ENCODE data around the gene MRC1.

Gene MRC1

GRCh38 chr10:17795813-17796594 lies 13.1 kb upstream of the MRC1 start:
- no peak for DNase-seq (ENCODE audit: low read depth)

- DNase-seq (ENCODE audit: low read depth): no peak
Observed at GRCh38 chr10:17801507-17801906, 7.6 kb upstream of the MRC1 start.

GRCh38 chr10:17802350-17802749 lies 6.8 kb upstream of the MRC1 start:
- DNase-seq (ENCODE audit: low read depth): no peak

- no peak for DNase-seq (ENCODE audit: low read depth)
Observed at GRCh38 chr10:17802976-17803375, 6.2 kb upstream of the MRC1 start.

- DNase-seq (ENCODE audit: low read depth): no peak
Observed at GRCh38 chr10:17805330-17805729, 3.8 kb upstream of the MRC1 start.

- DNase-seq (ENCODE audit: low read depth): no peak
Observed at GRCh38 chr10:17805921-17806577, 3.1 kb upstream of the MRC1 start.

GRCh38 chr10:17811146-17811865 lies 2.2 kb downstream of the MRC1 start:
- no peak for DNase-seq (ENCODE audit: low read depth)

- no peak for DNase-seq (ENCODE audit: low read depth)
Observed at GRCh38 chr10:17814973-17815372, 5.8 kb downstream of the MRC1 start.

GRCh38 chr10:17816199-17816598 lies 7.1 kb downstream of the MRC1 start:
- DNase-seq (ENCODE audit: low read depth): no peak

- DNase-seq (ENCODE audit: low read depth): no peak
Observed at GRCh38 chr10:17817316-17817715, 8.2 kb downstream of the MRC1 start.

- DNase-seq (ENCODE audit: low read depth): no peak
Observed at GRCh38 chr10:17817790-17818189, 8.6 kb downstream of the MRC1 start.

GRCh38 chr10:17819836-17820235 lies 10.7 kb downstream of the MRC1 start:
- no peak for DNase-seq (ENCODE audit: low read depth)

- no peak for DNase-seq (ENCODE audit: low read depth)
Observed at GRCh38 chr10:17820943-17821342, 11.8 kb downstream of the MRC1 start.

- DNase-seq (ENCODE audit: low read depth): no peak
Observed at GRCh38 chr10:17821893-17822292, 12.7 kb downstream of the MRC1 start.

GRCh38 chr10:17831341-17831740 lies 22.2 kb downstream of the MRC1 start:
- DNase-seq (ENCODE audit: low read depth): no peak

- no peak for DNase-seq (ENCODE audit: low read depth)
Observed at GRCh38 chr10:17831896-17832295, 22.7 kb downstream of the MRC1 start.

- DNase-seq (ENCODE audit: low read depth): no peak
Observed at GRCh38 chr10:17833656-17834055, 24.5 kb downstream of the MRC1 start.

- DNase-seq (ENCODE audit: low read depth): no peak
Observed at GRCh38 chr10:17835688-17836087, 26.5 kb downstream of the MRC1 start.

- DNase-seq (ENCODE audit: low read depth): no peak
Observed at GRCh38 chr10:17836942-17837341, 27.8 kb downstream of the MRC1 start.

GRCh38 chr10:17838080-17838648 lies 29.0 kb downstream of the MRC1 start:
- DNase-seq (ENCODE audit: low read depth): no peak

GRCh38 chr10:17841050-17841449 lies 31.9 kb downstream of the MRC1 start:
- DNase-seq (ENCODE audit: low read depth): no peak

- no peak for DNase-seq (ENCODE audit: low read depth)
Observed at GRCh38 chr10:17842641-17843040, 33.5 kb downstream of the MRC1 start.

All from stimulated activated CD8-positive, alpha-beta memory T cell treated with anti-CD3 and anti-CD28 coated beads, Interleukin-15, amount 100 ng/mL, for 1 hour (primary cell).